Nasal cavity respiratory epithelium epithelial cell of viscerocranial mucosa (primary cell): Measurements from ENCODE around the gene MYO15A. TPM values are rescaled to one million over a fixed set of nuclear protein-coding genes. Genes with fewer than 3 reads are reported as not detected.

ENCODE experiments used
- total RNA-seq: library from RNA; depleted of rRNA; stranded (reverse); fragments of >200 nt; gene quantifications from 2 replicates; pipeline ENCODE4 v1.2.3, GENCODE V29; 2014

The MYO15A gene, protein sequence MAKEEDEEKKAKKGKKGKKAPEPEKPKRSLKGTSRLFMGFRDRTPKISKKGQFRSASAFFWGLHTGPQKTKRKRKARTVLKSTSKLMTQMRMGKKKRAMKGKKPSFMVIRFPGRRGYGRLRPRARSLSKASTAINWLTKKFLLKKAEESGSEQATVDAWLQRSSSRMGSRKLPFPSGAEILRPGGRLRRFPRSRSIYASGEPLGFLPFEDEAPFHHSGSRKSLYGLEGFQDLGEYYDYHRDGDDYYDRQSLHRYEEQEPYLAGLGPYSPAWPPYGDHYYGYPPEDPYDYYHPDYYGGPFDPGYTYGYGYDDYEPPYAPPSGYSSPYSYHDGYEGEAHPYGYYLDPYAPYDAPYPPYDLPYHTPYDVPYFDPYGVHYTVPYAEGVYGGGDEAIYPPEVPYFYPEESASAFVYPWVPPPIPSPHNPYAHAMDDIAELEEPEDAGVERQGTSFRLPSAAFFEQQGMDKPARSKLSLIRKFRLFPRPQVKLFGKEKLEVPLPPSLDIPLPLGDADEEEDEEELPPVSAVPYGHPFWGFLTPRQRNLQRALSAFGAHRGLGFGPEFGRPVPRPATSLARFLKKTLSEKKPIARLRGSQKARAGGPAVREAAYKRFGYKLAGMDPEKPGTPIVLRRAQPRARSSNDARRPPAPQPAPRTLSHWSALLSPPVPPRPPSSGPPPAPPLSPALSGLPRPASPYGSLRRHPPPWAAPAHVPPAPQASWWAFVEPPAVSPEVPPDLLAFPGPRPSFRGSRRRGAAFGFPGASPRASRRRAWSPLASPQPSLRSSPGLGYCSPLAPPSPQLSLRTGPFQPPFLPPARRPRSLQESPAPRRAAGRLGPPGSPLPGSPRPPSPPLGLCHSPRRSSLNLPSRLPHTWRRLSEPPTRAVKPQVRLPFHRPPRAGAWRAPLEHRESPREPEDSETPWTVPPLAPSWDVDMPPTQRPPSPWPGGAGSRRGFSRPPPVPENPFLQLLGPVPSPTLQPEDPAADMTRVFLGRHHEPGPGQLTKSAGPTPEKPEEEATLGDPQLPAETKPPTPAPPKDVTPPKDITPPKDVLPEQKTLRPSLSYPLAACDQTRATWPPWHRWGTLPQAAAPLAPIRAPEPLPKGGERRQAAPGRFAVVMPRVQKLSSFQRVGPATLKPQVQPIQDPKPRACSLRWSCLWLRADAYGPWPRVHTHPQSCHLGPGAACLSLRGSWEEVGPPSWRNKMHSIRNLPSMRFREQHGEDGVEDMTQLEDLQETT (N-terminal part only)
- total RNA-seq, result under 0.01 and 0.57 TPM in 2 replicates

DNA sequence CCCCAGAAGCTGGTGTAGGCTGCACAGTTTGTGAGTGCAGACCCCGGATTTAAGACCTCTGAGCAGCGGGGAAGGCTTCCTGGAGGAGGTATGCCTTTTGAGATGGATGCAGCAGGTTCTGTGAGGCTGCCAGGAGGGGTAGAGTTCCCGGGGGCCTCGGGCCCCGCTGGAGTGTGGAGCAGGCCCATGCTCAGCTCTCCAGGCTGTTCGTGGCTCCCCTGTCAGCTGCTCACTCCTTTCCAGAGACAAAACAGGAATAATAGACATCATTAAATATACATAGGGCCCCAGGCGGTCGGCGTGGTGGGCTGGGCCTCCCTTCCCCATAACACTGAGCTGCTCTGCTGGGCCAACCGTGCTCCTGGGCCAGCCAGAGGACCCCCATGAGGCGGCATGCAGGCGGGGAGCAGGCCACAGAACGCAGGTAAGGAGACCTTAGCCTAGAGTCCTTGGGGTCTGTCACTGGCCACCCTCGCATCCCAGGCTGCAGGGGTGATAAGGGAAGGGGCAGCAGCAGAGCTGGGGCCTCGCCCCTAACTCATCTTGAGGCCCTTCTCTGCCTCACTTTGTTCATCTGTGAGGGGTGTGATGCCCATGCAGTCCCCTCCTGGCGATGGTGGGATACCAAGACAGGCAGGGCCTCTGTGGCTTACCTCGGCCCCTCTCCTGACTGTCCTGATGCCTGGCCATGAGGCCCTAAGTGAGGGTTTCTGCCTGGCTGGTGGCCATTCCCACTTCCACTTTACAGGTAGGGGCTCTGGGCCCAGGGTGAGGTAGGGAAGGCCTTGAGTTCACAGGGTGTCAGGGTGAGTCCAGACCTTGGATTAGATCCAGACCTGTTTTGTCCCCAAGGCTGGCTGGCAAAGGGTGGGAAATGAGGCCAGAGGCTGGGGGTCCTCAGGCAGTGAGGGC is at the start of gene MYO15A:
Gene MYO15A, plus strand, starts transcription at position 356 of the 912 bp plus-strand sequence. CDS start 10,045 bp downstream, outside the sequence.

DNA sequence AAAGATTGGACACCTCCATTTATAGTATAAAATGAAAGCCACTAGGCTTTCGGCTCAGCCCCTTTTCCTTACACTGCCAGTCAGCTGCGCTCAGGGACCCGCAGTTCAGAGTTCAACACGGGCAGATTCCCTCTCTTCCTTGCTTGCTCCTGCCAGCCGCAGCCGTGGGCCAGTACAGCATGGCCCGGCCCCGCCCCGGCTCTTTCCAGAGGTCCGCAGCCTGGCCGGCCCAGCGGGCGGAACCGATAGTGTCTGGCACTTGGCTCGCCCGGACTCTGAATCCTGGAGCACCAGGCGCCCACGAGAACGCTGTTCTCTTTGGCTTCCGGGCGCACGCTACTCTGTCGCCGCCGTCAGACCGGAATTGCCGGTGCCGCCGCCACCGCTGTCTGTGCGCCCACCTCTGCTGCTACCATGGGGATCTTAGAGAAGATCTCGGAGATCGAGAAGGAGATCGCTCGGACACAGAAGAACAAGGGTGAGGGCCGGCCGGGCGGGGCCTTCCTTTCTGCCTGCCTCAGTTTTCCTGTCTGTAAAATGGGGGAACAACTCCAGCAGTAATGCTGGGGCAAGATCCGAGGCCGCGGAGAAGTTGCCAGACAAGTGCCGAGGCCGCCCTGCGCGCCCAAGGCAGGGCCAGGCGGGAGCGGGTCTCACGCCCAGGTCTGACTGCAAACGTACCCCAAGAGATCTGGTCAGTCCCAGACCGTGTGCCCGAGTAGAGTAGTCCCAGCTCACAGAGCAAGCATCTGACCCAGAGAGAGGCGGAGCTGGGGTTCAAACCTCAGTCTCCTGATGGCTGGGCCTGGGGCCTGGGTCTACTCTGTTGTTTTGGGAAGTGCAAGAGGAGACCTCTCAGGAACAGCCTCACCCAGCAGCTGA is 20.7 kb upstream of the MYO15A start, which contains the start of gene DRG2:
Gene DRG2, plus strand, starts transcription at position 339 of the 882 bp plus-strand sequence. Its CDS starts 76 bp downstream, at position 415.

DNA sequence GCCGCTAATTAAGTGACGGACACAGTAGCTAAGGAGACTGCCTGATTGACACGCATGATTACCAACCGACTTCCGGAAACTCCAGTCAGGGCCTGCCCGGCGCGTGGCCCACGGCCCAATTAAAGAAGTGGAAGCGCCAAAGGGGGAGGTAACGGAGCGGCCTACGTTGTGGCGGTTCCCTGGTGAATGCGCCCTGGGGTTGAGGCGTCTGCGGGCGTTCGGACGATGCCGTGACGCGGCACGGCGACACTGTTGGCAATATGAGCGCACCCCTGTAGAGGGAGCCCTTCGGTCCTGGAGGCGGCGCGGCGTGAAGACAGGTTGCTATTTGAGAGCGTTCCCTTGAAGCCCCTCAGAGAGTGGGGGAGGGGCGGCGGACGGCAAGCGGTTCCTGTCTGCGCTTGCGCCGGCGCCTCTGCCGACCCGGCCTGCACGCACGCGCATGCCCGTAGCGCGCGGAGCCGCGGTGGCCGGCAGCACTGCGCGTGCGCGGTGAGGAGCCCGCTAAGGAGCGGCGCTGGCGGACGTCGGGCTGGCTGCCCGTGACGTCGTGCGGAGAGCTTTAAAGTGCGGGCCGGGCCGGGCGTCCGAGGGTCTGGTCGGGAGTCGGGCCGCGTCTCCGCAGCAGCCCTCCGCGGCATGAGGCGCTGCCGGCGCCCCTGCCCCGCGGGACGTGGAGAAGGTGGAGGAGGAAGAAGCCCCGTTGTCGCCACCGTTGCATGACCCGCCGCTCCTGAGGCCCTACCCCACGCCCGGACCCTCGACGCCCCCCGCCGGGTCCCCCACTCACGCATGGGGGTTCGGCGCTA is 75.0 kb downstream of the MYO15A start, which contains the start of gene ALKBH5:
Gene ALKBH5, plus strand, starts transcription at position 495 of the 809 bp plus-strand sequence. CDS start 416 bp downstream, outside the sequence.

DNA sequence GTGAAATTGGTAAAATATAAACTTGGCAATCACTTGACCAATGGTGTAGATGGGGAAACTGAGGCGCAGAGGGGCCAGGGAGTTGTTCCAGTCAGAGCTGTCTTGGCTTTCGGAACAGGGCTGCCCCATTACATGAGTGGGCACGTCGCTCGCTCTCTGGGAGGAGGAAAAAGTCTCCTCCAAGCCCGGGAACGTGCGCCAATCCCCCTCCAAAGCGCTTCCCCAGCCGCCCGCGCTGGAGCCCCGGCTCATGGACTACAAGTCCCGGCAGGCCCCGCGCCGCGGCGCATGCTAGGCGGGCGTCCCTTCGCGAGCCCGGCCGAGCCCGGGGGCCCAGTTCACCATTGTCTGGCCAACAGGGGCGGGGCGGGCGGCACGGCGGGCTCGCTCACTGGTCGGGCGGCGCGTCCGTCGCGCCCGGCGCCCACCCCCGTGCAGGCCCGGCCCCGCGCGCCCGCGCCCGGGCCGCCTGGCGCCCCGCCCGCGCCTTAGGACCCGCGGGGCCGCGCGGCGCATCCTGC is 116.6 kb downstream of the MYO15A start, which contains the start of gene LLGL1:
Gene LLGL1, plus strand, starts transcription at position 515 of the 521 bp plus-strand sequence. CDS start 48 bp downstream, outside the sequence.

Other genes with a start within 250 kb of the MYO15A start
- gene TOM1L2, start 136.4 kb upstream of the MYO15A start, total RNA-seq, result 13.3 and 37.2 TPM in 2 replicates
- under 0.01 and 0.14 TPM in 2 replicates for gene DRC3, start 135.9 kb upstream of the MYO15A start, total RNA-seq
- 9.9 and 14.6 TPM in 2 replicates for gene ATPAF2, start 69.6 kb upstream of the MYO15A start, total RNA-seq
- 9.9 and 15.9 TPM in 2 replicates for gene GID4, start 69.3 kb upstream of the MYO15A start, total RNA-seq
- gene DRG2, start 20.8 kb upstream of the MYO15A start, total RNA-seq, result 21.2 and 30.5 TPM in 2 replicates
- 123 and 127 TPM in 2 replicates for gene ALKBH5, start 75.1 kb downstream of the MYO15A start, total RNA-seq
- 16.1 and 31.9 TPM in 2 replicates for gene LLGL1, start 116.9 kb downstream of the MYO15A start, total RNA-seq
- gene FLII, start 150.0 kb downstream of the MYO15A start, total RNA-seq, result 383 and 510 TPM in 2 replicates
- gene MIEF2, start 151.9 kb downstream of the MYO15A start, total RNA-seq, result 13.8 and 16.1 TPM in 2 replicates
- 19.1 and 22.8 TPM in 2 replicates for gene TOP3A, start 206.2 kb downstream of the MYO15A start, total RNA-seq
- 19.5 and 37.1 TPM in 2 replicates for gene SMCR8, start 206.5 kb downstream of the MYO15A start, total RNA-seq